GM21447 (cell line): ENCODE results near the gene MAP4K2.

ENCODE experiments used
- ATAC-seq: cut with Tn5 transposase; IDR thresholded peaks from one replicate; pipeline ENCODE4 v1.9.1; 2021; ENCODE audit not compliant: unreplicated experiment

The MAP4K2 gene

DNA sequence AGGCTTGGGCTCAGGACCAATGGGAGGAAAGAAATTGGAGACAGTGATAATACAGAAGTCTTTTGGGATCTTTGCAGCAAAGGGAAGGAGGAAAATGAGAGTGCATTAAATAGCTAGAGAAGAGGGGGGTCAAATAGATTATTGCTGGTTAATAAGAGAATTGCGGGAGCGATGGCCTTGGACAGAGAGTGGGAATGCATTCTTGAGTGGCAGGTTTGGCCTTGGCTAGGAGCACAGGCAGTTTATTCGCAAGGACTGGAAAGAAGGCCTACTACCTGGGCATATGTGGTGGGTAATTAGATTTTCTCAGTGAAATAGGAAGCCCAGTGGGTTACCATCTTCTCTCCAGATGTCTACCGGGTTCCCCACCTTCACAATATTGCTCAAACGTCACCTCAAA, 10.8 kb upstream of the MAP4K2 start:
- ATAC-seq: no peak

GRCh38 chr11:64810891-64811272, 7.9 kb upstream of the MAP4K2 start:
- ATAC-seq: no peak

GRCh38 chr11:64810271-64810890, 7.4 kb upstream of the MAP4K2 start, which contains the start of gene MEN1:
Gene MEN1, minus strand, starts transcription at chr11:64810551. Its CDS starts 442 bp downstream, at chr11:64810109.
- peak; percentile 50 for ATAC-seq

GRCh38 chr11:64809781-64810241, 6.8 kb upstream of the MAP4K2 start:
- no peak for ATAC-seq

GRCh38 chr11:64805481-64805880, 2.5 kb upstream of the MAP4K2 start:
- ATAC-seq: no peak

- ATAC-seq: no peak
These were observed 1.6 kb upstream of the MAP4K2 start for GRCh38 chr11:64804346-64805210.

GRCh38 chr11:64803846-64804345, 882 bp upstream of the MAP4K2 start:
- ATAC-seq: no peak

DNA sequence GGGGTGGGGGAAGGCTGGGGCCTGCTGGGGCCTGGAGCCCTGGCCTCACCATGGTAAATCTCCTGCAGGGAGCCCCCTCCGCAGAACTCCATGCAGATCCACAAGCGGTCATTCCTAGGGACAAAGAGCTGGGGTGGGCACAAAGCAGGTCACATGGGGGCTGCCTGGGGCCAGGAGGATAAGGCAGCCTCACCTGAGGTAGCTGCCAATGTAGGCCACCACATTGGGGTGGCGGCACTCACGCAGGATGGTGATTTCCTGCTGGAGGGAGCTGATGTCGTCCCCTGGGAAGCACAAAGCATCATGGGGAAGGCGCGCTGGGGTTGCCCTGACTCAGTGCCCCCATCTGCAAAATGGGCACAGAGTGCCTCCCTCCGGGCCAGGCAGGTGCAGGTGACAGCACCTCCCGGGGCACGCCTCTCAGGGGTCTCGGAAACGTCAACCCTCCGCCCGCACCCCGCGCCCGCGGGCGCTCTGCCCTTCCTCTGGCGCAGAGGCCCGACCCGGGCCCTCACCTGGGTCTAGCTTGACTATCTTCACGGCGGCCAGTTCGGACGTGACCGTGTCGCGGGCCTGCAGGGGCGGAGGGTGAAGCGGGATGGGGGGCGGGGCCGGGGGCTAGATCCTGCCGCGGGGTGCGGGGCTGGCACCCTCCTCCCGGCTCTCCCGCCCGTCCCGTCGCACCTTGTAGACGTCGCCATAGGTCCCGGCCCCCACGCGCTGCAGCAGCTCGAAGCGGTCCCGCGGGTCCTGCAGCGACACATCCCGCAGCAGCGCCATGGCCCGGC, 450 bp downstream of the MAP4K2 start:
- no peak for ATAC-seq

DNA sequence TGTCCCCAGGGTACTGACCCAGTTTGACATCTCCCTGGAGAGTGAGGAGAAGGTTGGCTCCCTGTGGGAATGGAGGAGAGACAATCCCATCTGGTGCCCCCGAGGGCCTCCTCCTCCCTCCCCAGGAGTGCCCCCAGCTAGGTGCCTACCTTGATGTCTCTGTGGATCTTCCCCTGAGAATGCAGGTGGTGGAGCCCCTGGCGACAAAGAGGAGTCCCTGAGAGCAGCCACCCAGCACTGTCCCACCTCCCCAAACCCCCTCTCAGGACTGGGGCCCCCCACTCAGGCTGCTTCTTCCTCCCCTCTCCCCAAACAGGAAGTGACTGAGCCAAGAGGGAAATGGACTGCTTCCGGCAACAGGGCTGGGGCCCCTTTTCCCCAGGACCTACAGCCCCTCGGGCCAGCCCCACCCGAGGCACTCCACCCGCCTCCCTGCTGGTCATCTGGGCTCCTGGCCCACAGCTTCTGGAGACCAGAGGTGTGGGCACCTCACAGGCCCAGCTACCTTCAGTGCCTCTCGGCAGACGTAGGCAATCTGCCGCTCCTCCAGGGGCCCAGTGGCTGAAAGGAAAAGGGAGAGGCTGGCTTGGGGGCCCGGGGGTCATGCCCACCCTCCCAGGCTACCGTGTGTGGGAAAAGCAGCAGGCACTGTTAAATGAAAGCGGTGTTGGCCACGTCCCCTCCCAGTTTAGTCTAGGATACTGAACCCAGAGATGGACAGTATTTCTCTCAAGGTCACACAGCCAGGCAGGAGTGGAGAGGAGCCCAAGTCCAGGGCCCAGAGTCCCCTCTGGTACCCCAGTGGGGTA, 1.2 kb downstream of the MAP4K2 start:
- no peak for ATAC-seq

DNA sequence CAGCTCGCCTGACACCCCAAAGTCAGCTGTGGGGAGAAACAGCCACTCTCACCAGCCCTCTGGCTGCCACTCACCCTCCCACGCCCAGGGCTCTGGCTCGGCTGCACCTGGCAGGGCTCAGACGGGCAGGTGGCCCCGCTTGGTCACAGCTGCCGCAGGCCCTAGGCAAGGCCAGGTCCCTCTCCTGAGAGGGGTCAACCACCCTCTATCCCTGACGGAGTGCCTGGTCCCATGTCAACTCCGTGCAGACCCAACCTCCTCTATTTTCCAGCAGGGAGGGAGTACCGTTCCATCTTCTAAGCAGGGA, 1.9 kb downstream of the MAP4K2 start:
- no peak for ATAC-seq

- no peak for ATAC-seq
These were observed 2.5 kb downstream of the MAP4K2 start for GRCh38 chr11:64800303-64801157.

- ATAC-seq: no peak
These were observed 3.3 kb downstream of the MAP4K2 start for GRCh38 chr11:64799623-64800302.

GRCh38 chr11:64799256-64799622, 3.8 kb downstream of the MAP4K2 start:
- no peak for ATAC-seq

- ATAC-seq: no peak
These were observed 6.1 kb downstream of the MAP4K2 start for GRCh38 chr11:64796757-64797541.

GRCh38 chr11:64796047-64796756, 6.8 kb downstream of the MAP4K2 start:
- no peak for ATAC-seq

DNA sequence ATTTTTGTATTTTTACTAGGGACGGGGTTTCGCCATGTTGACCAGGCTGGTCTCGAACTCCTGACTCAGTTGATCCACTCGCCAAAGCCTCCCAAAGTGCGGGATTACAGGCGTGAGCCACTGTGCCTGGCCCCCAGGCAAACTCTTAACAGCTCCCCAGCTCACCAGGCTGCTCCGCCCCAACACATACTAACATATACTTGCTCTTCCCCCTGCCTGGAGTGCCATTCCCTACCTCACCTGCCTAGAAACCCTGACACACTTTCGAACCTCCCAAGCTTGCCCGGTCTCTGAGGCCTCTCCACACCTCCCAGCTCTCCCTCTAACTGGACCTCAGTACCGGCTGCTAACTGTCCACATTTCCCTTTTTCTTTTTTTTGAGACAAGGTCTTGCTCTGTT, 8.5 kb downstream of the MAP4K2 start:
- ATAC-seq: no peak

DNA sequence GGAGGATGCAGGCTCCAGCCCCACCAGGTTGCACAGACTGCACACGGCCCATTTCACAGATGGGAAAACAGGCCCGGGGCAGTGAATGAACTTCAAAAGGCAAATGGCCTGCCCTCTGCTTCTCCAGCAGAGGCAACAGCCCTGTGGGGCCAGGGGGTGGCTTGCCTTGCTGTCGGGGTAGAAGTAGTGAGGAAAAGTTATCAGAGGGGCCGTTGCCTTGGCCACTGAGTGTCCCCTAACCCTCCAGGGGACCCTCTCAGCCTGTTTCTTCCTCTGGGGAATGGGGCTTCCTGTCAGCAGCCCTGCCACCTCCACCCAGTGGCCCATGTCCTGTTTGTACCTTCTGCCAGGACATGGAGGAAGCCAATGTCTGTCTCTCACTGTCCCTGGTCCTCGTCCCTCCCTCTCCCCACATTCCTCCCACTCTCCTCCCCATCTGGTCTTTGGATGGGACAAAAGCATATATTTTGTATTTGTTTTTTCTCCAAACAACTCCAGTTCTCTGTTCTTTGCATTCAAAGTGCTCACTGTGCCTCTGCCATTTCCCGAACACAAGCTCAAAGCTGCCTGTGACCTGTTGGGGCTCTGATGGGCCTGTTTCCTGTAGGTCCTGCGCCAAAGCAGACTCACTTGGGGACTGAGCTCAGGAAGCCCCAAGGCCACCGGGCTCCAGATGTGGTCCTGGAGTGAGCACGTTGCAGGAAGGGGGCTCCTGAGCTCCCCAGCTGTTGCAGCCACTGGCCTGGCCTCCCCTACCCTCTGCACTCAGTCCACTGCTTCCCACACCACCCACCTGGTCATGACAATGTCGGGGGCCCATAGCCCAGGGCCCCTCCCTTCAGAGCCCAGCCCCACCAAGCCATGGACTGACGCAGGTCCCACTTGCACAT, 9.5 kb downstream of the MAP4K2 start:
- no peak for ATAC-seq
